ENCODE measurements around the gene TRIM5. TPM values are rescaled to one million over a fixed set of nuclear protein-coding genes. Genes with fewer than 3 reads are reported as not detected.
"Not testable (repeated sequence)": the region's sequence is repeated elsewhere in the genome, so short reads cannot be mapped to it uniquely, and the experiment has no call there.

The TRIM5 gene
- polyA plus RNA-seq, 1 donor (not counting 4 experiments of a cell fraction or from before 2014, with no cell fraction given) = 34.6 TPM

DNA sequence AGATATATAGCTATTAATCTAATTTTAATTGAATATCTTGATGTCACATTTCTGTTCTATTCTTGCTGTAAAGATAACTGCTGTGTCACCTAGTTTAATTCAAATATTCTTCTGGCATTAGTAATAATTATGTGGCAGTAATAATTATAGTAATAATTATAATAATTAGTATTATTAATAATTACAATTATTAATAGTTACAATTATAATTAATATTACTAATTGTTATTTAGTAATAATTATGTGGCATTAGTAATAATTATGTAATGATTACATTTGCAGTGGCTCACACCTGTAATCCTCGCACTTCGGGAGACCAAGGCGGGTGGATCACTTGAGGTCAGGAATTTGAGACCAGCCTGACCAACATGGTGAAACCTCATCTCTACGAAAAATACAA is 1.6 kb upstream of the TRIM5 start:
- Histone ChIP-seq H3K36me3 (ENCODE audit: control insufficient read depth in 2 of 2, extremely low read depth in 1 of 2, insufficient read depth in 2 of 2, low read length in 2 of 2) (no peaks in the 10 kb centered on the region), H4K20me1 (ENCODE audit: control insufficient read depth, extremely low read depth, insufficient read depth, low read length) (no peaks in the 10 kb centered on the region), H3K79me2 (ENCODE audit: control insufficient read depth, insufficient read depth, low read length) (peaks cover 25% of the 10 kb centered on the region), H3K4me2 (ENCODE audit: control insufficient read depth, extremely low read depth, insufficient read depth, low read depth, low read length) (no peak overlapping the region), H3K4me3 (ENCODE audit: control insufficient read depth in 2 of 3, extremely low read depth in 1 of 3, insufficient read depth in 2 of 3, low read depth in 1 of 3, low read length in 3 of 3) (no peak overlapping the region), H3K9me3 (ENCODE audit: control insufficient read depth, low read depth, low read length) (no peaks in the 10 kb centered on the region), H3K9ac (ENCODE audit: control insufficient read depth, extremely low read depth, insufficient read depth, low read length) (no peak overlapping the region), H3K9me1 (ENCODE audit: control insufficient read depth, extremely low read depth, insufficient read depth, low read length) (no peaks in the 10 kb centered on the region), H3K27ac (ENCODE audit: control insufficient read depth, insufficient read depth, low read length) (no peak overlapping the region), H3K27me3 (ENCODE audit: control insufficient read depth, extremely low read depth, insufficient read depth, low read length) (no peaks in the 10 kb centered on the region), H3K4me1 (ENCODE audit: control insufficient read depth, extremely low read depth, insufficient read depth, low read length) (peaks cover 16% of the 10 kb centered on the region), H2AFZ (ENCODE audit: control insufficient read depth, low read length) (no peak overlapping the region)
- FAIRE-seq (no peak), DNase-seq (ENCODE audit: low read depth, low spot score) (no peak)
- no peak for TF ChIP-seq EZH2 (IDR thresholded peaks at IDR 0.05; ENCODE audit: low read length)
- TF ChIP-seq, protein P1, sequence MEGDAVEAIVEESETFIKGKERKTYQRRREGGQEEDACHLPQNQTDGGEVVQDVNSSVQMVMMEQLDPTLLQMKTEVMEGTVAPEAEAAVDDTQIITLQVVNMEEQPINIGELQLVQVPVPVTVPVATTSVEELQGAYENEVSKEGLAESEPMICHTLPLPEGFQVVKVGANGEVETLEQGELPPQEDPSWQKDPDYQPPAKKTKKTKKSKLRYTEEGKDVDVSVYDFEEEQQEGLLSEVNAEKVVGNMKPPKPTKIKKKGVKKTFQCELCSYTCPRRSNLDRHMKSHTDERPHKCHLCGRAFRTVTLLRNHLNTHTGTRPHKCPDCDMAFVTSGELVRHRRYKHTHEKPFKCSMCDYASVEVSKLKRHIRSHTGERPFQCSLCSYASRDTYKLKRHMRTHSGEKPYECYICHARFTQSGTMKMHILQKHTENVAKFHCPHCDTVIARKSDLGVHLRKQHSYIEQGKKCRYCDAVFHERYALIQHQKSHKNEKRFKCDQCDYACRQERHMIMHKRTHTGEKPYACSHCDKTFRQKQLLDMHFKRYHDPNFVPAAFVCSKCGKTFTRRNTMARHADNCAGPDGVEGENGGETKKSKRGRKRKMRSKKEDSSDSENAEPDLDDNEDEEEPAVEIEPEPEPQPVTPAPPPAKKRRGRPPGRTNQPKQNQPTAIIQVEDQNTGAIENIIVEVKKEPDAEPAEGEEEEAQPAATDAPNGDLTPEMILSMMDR (optimal IDR thresholded peaks at IDR 0.05 in 1 of 3, IDR thresholded peaks at IDR 0.05 in 1 of 3, conservative IDR thresholded peaks at IDR 0.05 in 1 of 3; ENCODE audit: extremely low read depth in 1 of 3, insufficient read depth in 2 of 3, low read length in 3 of 3) = no peak
- dilution Hi-C loops (cut with MboI; ENCODE audit: extremely low pct_ligation_motif_present, low sequenced_read_pairs) = no loop called here

DNA sequence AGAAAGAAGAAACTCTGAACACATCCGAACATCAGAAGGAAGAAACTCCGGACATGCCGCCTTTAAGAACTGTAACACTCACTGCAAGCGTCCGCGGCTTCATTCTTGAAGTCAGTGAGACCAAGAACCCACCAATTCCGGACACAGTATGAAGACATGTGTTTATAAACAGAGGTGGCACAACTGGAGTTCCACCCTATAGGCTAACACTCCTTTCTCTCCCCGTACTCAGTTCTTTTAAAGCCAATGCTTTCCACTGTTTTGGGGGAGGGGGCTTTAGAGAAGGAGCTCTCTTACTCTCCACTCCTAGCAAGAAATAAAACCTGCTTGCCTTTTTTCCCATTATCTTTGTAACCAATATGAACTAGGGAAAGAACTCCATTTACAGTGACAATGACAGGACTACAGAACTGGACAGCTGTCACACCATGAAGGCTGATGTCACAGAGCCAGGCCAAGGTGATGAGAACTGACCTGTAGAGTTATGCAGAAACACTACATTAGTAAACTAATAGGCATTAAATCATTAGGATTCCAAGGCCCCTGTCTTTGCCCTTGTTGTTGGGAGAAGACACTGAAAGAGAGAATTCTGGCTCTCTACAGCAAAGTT is 733 bp downstream of the TRIM5 start:
- DNase-seq (ENCODE audit: low read depth, low spot score) (no peak), FAIRE-seq (no peak)
- Histone ChIP-seq H3K27me3 (ENCODE audit: control insufficient read depth, extremely low read depth, insufficient read depth, low read length) (no peaks in the 10 kb centered on the region), H2AFZ (ENCODE audit: control insufficient read depth, low read length) (no peak overlapping the region), H3K9me1 (ENCODE audit: control insufficient read depth, extremely low read depth, insufficient read depth, low read length) (no peaks in the 10 kb centered on the region), H3K79me2 (ENCODE audit: control insufficient read depth, insufficient read depth, low read length) (peaks cover 25% of the 10 kb centered on the region), H3K36me3 (ENCODE audit: control insufficient read depth in 2 of 2, extremely low read depth in 1 of 2, insufficient read depth in 2 of 2, low read length in 2 of 2) (peaks cover 0 to 4% of the 10 kb centered on the region in 2 experiments), H3K4me2 (ENCODE audit: control insufficient read depth, extremely low read depth, insufficient read depth, low read depth, low read length) (peak overlapping the region; percentile 92), H3K27ac (ENCODE audit: control insufficient read depth, insufficient read depth, low read length) (peak overlapping the region; percentile 96), H4K20me1 (ENCODE audit: control insufficient read depth, extremely low read depth, insufficient read depth, low read length) (no peaks in the 10 kb centered on the region), H3K4me1 (ENCODE audit: control insufficient read depth, extremely low read depth, insufficient read depth, low read length) (peaks cover 8% of the 10 kb centered on the region), H3K9me3 (ENCODE audit: control insufficient read depth, low read depth, low read length) (no peaks in the 10 kb centered on the region), H3K9ac (ENCODE audit: control insufficient read depth, extremely low read depth, insufficient read depth, low read length) (peak overlapping the region; percentile 92), H3K4me3 (ENCODE audit: control insufficient read depth in 2 of 3, extremely low read depth in 1 of 3, insufficient read depth in 2 of 3, low read depth in 1 of 3, low read length in 3 of 3) (peak overlapping the region; percentile 52 to 93 (median 91))
- dilution Hi-C loops (cut with MboI; ENCODE audit: extremely low pct_ligation_motif_present, low sequenced_read_pairs) = no loop called here
- TF ChIP-seq, protein P1 (optimal IDR thresholded peaks at IDR 0.05 in 1 of 3, IDR thresholded peaks at IDR 0.05 in 1 of 3, conservative IDR thresholded peaks at IDR 0.05 in 1 of 3; ENCODE audit: extremely low read depth in 1 of 3, insufficient read depth in 2 of 3, low read length in 3 of 3) = no peak
- no peak for TF ChIP-seq EZH2 (IDR thresholded peaks at IDR 0.05; ENCODE audit: low read length)

DNA sequence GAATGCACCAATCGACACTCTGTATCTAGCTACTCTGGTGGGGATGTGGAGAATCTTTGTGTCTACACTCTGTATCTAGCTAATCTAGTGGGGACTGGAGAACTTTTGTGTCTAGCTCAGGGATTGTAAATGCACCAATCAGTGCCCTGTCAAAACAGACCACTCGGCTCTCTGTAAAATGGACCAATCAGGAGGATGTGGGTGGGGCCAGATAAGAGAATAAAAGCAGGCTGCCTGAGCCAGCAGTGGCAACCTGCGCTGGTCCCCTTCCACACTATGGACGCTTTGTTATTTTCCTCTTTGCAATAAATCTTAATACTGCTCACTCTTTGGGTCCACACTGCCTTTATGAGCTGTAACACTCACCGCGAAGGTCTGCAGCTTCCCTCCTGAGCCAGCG is 1.3 kb downstream of the TRIM5 start:
- FAIRE-seq; H3K27ac ChIP-seq (ENCODE audit: control insufficient read depth, insufficient read depth, low read length); H2AFZ ChIP-seq (ENCODE audit: control insufficient read depth, low read length); H3K9ac ChIP-seq (ENCODE audit: control insufficient read depth, extremely low read depth, insufficient read depth, low read length); H3K27me3 ChIP-seq (ENCODE audit: control insufficient read depth, extremely low read depth, insufficient read depth, low read length); H3K9me1 ChIP-seq (ENCODE audit: control insufficient read depth, extremely low read depth, insufficient read depth, low read length); H3K36me3 ChIP-seq (ENCODE audit: control insufficient read depth in 2 of 2, extremely low read depth in 1 of 2, insufficient read depth in 2 of 2, low read length in 2 of 2); dilution Hi-C loops (cut with MboI; ENCODE audit: extremely low pct_ligation_motif_present, low sequenced_read_pairs); H3K9me3 ChIP-seq (ENCODE audit: control insufficient read depth, low read depth, low read length); DNase-seq (ENCODE audit: low read depth, low spot score); H4K20me1 ChIP-seq (ENCODE audit: control insufficient read depth, extremely low read depth, insufficient read depth, low read length); H3K4me1 ChIP-seq (ENCODE audit: control insufficient read depth, extremely low read depth, insufficient read depth, low read length): not testable (repeated sequence)
- peaks cover 25% of the 10 kb centered on the region for H3K79me2 ChIP-seq (ENCODE audit: control insufficient read depth, insufficient read depth, low read length)
- H3K4me3 ChIP-seq (ENCODE audit: control insufficient read depth in 2 of 3, extremely low read depth in 1 of 3, insufficient read depth in 2 of 3, low read depth in 1 of 3, low read length in 3 of 3) = peak overlapping the region in 1 of 3 experiments; percentile 93
- peak overlapping the region; percentile 92 for H3K4me2 ChIP-seq (ENCODE audit: control insufficient read depth, extremely low read depth, insufficient read depth, low read depth, low read length)

DNA sequence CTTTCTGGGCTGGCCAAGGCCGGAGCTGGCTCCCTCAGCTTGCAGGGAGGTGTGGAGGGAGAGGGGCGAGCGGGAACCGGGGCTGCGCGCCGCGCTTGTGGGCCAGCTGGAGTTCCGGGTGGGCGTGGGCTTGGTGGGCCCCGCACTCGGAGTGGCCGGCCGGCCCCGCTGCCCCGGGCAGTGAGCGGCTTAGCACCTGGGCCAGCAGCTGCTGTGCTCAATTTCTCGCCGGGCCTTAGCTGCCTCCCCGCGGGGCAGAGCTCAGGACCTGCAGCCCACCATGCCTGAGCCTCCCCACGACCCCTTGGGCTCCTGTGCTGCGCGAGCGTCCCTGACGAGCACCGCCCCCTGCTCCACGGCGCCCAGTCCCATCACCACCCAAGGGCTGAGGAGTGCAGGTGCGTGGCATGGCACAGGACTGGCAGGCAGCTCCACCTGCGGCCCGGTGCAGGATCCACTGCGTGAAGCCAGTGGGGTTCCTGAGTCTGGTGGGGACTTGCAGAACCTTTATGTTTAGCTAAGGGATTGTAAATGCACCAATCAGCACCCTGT is 1.9 kb downstream of the TRIM5 start:
- H3K4me3 ChIP-seq (ENCODE audit: control insufficient read depth in 2 of 3, extremely low read depth in 1 of 3, insufficient read depth in 2 of 3, low read depth in 1 of 3, low read length in 3 of 3); H3K27ac ChIP-seq (ENCODE audit: control insufficient read depth, insufficient read depth, low read length); dilution Hi-C loops (cut with MboI; ENCODE audit: extremely low pct_ligation_motif_present, low sequenced_read_pairs); H3K4me2 ChIP-seq (ENCODE audit: control insufficient read depth, extremely low read depth, insufficient read depth, low read depth, low read length); H3K9me1 ChIP-seq (ENCODE audit: control insufficient read depth, extremely low read depth, insufficient read depth, low read length); H3K4me1 ChIP-seq (ENCODE audit: control insufficient read depth, extremely low read depth, insufficient read depth, low read length); H3K9ac ChIP-seq (ENCODE audit: control insufficient read depth, extremely low read depth, insufficient read depth, low read length); H2AFZ ChIP-seq (ENCODE audit: control insufficient read depth, low read length); FAIRE-seq; H3K9me3 ChIP-seq (ENCODE audit: control insufficient read depth, low read depth, low read length); H3K27me3 ChIP-seq (ENCODE audit: control insufficient read depth, extremely low read depth, insufficient read depth, low read length); H4K20me1 ChIP-seq (ENCODE audit: control insufficient read depth, extremely low read depth, insufficient read depth, low read length); DNase-seq (ENCODE audit: low read depth, low spot score): not testable (repeated sequence)
- H3K36me3 ChIP-seq (ENCODE audit: control insufficient read depth in 2 of 2, extremely low read depth in 1 of 2, insufficient read depth in 2 of 2, low read length in 2 of 2) = peaks cover 4 to 10% of the 10 kb centered on the region in 2 experiments
- peaks cover 25% of the 10 kb centered on the region for H3K79me2 ChIP-seq (ENCODE audit: control insufficient read depth, insufficient read depth, low read length)

Data from keratinocyte (primary cell).